ENCODE measurements around the gene EFNA4.

The EFNA4 gene

DNA sequence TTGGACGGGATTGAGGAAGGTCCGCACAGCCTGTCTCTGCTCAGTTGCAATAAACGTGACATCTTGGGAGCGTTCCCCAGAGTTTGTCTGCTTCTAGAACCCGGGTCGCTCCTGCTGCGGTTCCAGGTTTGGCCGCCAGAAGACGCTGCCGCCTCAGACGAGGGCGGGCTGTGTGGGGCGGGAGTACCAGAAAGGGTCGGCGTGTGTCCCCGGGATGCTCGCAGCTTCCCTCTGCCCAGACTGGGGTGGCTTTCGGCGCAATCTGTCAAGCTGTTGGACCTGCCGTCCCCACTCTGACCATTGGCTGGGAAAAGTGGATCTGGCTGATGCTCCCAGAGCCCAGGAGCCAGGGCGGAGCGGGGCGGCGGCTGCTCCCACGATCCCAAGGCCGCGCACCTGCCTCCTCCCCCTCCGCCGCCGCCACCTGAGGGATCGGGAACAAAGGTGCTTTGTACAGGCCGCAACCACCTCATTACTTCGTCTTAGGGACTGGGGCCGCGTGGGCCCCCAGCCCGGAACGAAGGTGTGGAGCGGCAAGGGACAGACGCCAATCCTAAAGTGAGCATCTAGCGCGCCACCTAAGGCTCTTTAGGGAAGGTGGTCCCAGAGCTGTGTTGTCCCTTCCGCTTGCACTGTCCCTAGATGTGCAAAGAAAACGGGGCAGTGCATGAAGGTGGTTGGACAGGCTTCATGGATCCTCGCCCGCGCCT is 683 bp upstream of the EFNA4 start (continued):
- no peak for TF ChIP-seq ZNF184 (tag by site-specific recombination; IDR thresholded peaks at IDR 0.05)
- TF ChIP-seq ZNF529 (tag by site-specific recombination; IDR thresholded peaks at IDR 0.05; ENCODE audit: insufficient replicate concordance), result no peak
- TF ChIP-seq, protein P1, sequence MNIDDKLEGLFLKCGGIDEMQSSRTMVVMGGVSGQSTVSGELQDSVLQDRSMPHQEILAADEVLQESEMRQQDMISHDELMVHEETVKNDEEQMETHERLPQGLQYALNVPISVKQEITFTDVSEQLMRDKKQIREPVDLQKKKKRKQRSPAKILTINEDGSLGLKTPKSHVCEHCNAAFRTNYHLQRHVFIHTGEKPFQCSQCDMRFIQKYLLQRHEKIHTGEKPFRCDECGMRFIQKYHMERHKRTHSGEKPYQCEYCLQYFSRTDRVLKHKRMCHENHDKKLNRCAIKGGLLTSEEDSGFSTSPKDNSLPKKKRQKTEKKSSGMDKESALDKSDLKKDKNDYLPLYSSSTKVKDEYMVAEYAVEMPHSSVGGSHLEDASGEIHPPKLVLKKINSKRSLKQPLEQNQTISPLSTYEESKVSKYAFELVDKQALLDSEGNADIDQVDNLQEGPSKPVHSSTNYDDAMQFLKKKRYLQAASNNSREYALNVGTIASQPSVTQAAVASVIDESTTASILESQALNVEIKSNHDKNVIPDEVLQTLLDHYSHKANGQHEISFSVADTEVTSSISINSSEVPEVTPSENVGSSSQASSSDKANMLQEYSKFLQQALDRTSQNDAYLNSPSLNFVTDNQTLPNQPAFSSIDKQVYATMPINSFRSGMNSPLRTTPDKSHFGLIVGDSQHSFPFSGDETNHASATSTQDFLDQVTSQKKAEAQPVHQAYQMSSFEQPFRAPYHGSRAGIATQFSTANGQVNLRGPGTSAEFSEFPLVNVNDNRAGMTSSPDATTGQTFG (tag by site-specific recombination; IDR thresholded peaks at IDR 0.05; ENCODE audit: borderline replicate concordance), result no peak
- TF ChIP-seq RBAK (tag by site-specific recombination; IDR thresholded peaks at IDR 0.05), result no peak
- TF ChIP-seq OVOL3 (tag by site-specific recombination; IDR thresholded peaks at IDR 0.05), result no peak
- no peak for TF ChIP-seq TCF7L2 (IDR thresholded peaks at IDR 0.05; ENCODE audit: borderline replicate concordance, low read depth, low read length)
- TF ChIP-seq PRDM6 (tag by site-specific recombination; IDR thresholded peaks at IDR 0.05), result no peak
- no peak for TF ChIP-seq ZNF426 (tag by site-specific recombination; IDR thresholded peaks at IDR 0.05)
- no peak for TF ChIP-seq ZFP69B (tag by site-specific recombination; IDR thresholded peaks at IDR 0.05)
- no peak for TF ChIP-seq KLF16 (tag by site-specific recombination; IDR thresholded peaks at IDR 0.05)
- TF ChIP-seq SETDB1 (IDR thresholded peaks at IDR 0.05; ENCODE audit: insufficient read length, low read length), result no peak
- no peak for TF ChIP-seq ATF2 (tag by site-specific recombination; IDR thresholded peaks at IDR 0.05; ENCODE audit: low read depth)
- no peak for TF ChIP-seq ZNF362 (tag by site-specific recombination; IDR thresholded peaks at IDR 0.05)
- TF ChIP-seq, protein P2, sequence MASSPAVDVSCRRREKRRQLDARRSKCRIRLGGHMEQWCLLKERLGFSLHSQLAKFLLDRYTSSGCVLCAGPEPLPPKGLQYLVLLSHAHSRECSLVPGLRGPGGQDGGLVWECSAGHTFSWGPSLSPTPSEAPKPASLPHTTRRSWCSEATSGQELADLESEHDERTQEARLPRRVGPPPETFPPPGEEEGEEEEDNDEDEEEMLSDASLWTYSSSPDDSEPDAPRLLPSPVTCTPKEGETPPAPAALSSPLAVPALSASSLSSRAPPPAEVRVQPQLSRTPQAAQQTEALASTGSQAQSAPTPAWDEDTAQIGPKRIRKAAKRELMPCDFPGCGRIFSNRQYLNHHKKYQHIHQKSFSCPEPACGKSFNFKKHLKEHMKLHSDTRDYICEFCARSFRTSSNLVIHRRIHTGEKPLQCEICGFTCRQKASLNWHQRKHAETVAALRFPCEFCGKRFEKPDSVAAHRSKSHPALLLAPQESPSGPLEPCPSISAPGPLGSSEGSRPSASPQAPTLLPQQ (tag by site-specific recombination; IDR thresholded peaks at IDR 0.05), result no peak
- TF ChIP-seq ZFHX2 (tag by site-specific recombination; conservative IDR thresholded peaks at IDR 0.05), result peak; percentile 21; the same call in 1 of the 2 replicates
- TF ChIP-seq ZNF416 (tag by site-specific recombination; IDR thresholded peaks at IDR 0.05), result no peak
- TF ChIP-seq ZNF266 (tag by site-specific recombination; IDR thresholded peaks at IDR 0.05; ENCODE audit: low read depth), result no peak
- TF ChIP-seq ZBTB7A (tag by site-specific recombination; IDR thresholded peaks at IDR 0.05; ENCODE audit: low read depth), result peak; percentile 27; the same call in 1 of the 2 replicates
- no peak for TF ChIP-seq HOXA7 (CRISPR knock-in tag; IDR thresholded peaks at IDR 0.05; ENCODE audit: borderline replicate concordance)
- TF ChIP-seq, protein P3, sequence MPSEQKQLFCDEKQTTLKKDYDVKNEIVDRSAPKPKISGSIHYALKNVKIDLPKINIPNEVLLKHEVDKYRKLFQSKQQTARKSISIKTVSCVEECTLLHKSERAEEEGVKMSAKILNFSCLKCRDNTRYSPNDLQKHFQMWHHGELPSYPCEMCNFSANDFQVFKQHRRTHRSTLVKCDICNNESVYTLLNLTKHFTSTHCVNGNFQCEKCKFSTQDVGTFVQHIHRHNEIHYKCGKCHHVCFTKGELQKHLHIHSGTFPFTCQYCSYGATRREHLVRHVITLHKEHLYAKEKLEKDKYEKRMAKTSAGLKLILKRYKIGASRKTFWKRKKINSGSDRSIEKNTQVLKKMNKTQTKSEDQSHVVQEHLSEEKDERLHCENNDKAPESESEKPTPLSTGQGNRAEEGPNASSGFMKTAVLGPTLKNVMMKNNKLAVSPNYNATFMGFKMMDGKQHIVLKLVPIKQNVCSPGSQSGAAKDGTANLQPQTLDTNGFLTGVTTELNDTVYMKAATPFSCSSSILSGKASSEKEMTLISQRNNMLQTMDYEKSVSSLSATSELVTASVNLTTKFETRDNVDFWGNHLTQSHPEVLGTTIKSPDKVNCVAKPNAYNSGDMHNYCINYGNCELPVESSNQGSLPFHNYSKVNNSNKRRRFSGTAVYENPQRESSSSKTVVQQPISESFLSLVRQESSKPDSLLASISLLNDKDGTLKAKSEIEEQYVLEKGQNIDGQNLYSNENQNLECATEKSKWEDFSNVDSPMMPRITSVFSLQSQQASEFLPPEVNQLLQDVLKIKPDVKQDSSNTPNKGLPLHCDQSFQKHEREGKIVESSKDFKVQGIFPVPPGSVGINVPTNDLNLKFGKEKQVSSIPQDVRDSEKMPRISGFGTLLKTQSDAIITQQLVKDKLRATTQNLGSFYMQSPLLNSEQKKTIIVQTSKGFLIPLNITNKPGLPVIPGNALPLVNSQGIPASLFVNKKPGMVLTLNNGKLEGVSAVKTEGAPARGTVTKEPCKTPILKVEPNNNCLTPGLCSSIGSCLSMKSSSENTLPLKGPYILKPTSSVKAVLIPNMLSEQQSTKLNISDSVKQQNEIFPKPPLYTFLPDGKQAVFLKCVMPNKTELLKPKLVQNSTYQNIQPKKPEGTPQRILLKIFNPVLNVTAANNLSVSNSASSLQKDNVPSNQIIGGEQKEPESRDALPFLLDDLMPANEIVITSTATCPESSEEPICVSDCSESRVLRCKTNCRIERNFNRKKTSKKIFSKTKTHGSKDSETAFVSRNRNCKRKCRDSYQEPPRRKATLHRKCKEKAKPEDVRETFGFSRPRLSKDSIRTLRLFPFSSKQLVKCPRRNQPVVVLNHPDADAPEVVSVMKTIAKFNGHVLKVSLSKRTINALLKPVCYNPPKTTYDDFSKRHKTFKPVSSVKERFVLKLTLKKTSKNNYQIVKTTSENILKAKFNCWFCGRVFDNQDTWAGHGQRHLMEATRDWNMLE (tag by site-specific recombination; conservative IDR thresholded peaks at IDR 0.05; ENCODE audit: low read depth), result no peak
- TF ChIP-seq ZNF596 (tag by site-specific recombination; IDR thresholded peaks at IDR 0.05), result no peak
- TF ChIP-seq ZNF76 (tag by site-specific recombination; IDR thresholded peaks at IDR 0.05; ENCODE audit: borderline replicate concordance, low read depth), result no peak
